GM19239 (cell line): Measurements from ENCODE around the gene ZNF618.

ENCODE experiments used
- DNase-seq: peaks from one replicate; pipeline ENCODE4 v3.0.0; 2011; ENCODE audit warnings: low spot score; ENCODE audit not compliant: insufficient read length
- FAIRE-seq: peaks from 2 replicates; lab custom pipeline; 2011; peaks lifted over from hg19 to GRCh38; lab: Jason Lieb, UNC

ZNF618 gene

DNA sequence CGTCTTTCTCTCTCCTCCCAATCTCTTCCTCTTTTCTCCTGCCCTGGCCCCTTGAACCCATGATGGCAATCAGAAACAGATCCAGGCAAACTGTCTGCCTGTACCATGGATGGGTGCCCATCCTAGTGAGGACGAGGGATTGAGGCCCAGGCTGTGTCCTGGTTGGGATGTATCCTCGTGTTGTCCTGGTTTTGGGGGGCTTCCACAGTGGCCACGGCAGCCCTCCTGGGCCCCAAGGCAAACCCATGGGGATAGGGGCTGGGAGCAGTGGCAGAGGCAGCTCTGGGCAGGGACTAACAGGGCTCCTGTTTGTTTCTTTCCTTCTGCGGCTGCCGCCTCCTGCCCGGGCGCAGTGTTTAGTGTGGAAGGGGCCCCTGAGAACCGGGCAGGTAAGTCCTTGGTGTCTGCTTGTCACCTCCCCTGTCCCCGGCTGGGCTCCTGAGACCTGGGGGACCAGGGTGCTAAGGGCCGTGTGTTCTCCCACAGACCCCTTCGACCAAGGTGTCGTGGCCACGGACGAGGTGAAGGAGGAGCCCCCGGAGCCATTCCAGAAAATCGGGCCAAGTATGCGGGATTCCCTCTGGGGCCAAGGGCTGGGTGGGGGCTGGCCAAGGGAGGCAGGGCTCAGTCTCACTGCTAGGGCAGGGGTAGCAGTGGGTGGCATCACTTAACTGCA, 132.0 kb downstream of the ZNF618 start:
- FAIRE-seq (no peak), DNase-seq (no peak)

DNA sequence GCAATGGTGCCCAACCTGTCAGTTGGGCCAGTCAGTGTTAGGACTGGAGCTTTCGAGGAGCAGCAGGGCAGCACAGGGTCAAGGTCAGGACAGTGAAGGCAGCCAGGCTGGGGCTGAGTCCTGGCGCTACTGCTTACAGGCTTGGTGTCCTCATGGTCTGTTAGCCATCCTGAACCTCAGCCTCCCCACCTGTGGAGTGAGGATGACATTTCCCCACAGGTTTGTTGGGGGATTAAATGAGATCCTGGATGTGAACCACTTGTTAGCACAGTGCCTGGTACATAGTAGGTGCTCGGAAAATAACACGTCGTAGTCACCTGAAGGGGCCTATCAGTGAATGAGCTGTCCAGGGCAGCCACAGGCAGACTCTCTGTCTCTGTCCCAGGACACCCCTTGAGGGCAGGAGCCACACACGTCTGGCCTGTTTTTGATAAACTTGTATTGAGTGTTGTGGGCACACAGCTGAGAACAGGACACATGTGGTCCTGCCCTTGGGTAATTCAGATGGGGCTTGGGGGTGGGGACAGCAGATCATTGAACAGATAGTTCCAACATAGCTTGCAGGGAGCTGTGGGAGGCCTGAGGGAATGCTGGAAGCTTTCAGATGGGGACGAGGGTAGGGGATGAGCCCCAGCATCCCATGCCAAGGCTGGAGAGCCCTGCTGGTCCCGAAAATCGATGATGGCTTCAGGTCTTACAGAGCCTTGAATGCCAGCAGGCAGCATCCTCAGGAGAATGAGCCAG, 132.7 kb downstream of the ZNF618 start:
- DNase-seq (no peak), FAIRE-seq (no peak)

DNA sequence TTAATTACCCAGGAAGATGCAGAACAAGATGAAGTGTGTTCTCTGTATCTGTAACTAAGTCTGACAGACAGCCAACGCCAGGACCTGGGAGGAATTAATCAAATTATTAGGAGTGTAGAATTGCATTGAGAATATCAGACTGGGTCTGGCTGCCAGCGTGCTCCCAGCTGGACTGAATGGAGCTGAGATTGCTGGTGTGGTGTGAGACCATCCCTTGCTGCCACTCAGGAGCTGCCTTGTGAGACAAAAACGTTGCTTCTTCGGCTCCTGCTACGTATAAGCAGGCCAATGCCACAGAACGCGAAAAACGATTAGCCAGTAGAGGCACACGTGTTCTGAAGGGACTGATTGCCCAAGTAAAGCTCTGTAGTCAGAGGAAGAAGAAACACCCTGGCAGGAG, 135.2 kb downstream of the ZNF618 start:
- DNase-seq: no peak
- no peak for FAIRE-seq

DNA sequence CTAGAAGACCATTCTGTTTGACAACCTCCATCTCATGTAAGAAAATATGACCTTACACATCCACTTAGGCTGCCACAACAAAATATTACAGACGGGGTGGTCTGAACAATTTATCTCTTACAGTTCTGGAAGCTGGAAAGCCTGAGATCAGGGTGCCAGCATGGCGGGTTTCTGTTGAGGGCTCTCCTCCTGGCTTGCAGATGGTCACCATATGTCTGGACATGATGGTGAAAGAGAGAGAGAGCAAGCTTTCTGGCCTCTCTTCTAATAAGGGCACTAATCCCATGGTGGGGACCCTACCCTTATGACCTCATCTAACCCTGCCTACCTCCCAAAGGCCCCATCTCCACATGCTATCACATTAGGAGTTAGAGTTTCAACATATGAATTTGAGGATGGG, 136.0 kb downstream of the ZNF618 start:
- FAIRE-seq (no peak), DNase-seq (no peak)

DNA sequence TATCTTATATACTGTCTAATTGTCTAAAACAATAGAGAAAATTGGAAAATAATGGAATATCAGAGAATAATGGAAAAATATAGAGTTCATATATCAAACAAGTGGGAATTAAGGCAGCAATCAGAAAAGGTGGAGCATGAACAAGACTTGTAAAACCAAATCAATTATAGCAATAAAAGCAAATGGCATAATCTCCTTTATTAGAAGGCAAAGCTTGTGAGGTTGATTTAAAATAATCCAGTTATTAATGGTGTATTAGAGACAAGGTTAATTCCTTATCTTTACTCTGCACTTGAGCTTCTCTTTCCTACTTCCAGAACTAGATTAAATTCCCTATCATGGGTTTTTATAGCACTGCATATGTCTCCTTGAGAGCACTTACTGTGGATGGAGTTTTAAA, 137.9 kb downstream of the ZNF618 start:
- DNase-seq (no peak), FAIRE-seq (no peak)

DNA sequence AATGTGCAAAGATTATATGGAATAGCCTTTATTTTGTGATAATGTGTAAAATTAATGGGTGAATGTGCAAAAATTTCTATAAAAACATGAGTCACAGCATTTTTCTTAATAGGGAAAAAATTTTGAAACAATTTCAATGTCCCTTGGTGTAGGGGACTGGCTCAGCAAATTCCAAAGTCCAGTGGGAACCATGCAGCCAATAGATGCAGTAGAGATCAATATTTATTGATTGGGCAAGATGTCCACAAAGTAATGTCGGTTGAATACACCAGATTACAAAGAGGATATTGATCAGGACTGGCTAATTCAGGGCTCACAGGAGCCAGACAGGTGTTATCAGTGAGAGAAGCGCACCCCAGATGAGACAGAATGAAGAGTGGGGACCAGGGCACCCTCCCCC, 139.5 kb downstream of the ZNF618 start:
- DNase-seq: no peak
- no peak for FAIRE-seq

DNA sequence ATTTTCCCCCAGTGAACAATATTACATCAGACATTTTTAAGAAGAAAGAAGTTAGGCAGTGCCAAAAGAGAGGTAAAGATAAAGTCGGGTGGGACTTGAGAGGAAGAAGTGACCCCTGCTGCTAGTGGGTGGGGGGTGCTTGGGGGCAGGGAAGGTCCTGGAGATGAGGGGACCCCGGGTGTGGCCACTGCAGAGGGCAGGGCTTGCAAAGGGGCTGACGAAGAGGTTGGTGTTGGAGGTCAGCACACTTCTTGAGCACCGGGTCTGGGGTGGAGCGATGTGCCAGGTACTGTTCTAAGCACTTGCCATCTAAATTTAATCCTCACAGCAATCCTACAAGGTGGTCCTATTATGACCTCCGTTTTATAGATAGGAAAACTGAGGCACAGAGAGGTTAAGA, 140.0 kb downstream of the ZNF618 start:
- DNase-seq (no peak), FAIRE-seq (no peak)

DNA sequence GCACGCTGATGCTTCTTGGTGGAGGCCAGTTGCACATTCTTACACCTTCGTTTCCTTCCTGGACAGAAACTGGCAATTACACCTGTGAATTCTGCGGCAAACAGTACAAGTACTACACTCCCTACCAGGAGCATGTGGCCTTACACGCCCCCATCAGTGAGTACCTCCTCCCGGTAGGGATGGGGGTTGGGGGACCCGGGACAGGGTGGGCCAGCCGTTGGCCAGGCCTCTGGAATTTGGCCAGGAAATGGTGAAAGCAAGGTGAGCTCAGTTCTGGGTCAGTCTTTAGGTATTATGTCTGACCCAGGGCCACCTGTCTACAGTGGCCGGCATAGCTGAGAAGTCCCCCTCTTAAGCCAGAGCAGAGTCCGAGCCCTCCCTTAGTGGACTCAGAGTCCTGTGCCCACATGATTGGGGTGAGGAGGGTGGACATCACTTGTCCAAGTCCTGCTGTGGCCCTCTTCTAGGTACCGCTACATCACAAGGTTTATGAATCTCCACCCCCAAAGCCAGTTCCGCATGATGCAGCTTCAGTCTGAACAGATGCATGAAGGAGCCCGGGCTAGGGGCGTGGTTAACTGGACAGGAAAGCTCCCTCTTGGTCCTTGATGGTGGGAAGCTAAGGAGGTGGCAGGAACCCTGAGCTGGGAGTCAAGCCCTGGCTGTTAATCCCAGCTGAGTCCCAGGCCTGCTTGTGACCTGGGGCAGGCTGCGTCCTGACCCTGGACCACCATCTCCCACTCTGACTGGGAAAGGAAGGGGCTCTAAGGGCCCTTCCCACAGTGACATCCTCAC, 140.7 kb downstream of the ZNF618 start:
- DNase-seq: no peak
- FAIRE-seq: no peak

DNA sequence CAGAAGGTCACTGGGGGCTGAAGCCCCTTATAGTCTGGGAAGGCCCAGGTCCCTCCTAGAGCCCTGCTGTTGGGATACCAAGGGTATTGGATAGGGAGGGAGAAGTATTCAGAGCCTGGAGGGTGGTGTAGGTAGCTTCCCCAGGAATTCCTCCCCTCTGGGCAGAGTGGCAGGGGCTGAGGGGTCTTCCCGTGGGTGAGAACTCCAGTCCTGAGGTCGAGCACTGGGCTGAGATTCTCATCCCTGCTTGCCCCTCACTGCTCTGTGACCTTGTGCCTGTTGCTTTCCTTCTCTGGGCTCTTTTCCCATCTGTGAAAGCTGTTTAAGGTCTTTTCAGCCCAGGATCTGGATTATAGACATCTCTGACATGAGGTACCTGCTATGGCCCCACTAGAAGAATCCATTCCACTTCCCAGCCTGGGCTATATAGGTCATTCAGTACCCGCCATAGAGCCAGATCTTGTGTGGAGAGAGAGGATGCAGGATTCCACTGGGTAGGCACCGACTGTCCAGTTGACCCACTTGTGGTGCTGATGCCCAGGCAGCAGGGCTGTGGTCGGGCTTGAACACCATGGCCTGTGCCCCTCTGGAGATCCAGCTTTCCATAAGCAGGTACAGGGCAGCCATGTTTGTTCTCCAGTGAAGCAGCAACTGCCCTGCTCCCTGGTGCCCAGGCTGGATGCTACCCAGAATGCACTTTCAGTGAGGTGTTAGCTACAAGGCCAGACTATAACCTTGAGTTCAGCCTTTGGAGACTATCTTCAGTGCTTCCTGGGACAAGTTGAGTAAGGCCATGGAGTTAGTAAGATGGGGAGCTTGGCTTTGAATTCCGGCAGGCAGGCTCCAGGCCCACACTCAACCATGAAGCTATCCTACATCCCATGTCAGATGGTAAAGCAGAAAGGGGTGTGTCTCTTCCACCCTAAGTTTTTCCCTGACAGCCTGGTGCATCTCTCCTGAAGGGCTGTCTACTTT, 141.9 kb downstream of the ZNF618 start:
- FAIRE-seq: no peak

DNA sequence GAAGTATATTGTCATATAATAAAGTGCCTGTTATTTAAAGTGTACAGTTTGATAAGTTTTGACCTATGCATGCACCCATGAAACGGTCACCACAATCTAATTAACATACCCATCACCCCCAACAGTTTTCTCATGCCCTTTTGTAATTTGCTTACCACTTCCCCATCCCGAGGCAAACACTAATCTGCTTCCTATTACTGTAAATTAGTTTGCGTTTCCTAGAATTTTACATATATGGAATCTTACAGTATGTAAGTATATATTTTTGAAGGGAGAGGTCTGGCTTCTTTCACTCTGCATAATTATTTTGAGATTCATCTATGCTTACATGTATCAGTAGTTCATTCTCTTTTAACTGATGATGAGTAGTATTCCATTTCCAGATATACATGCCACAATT, 145.5 kb downstream of the ZNF618 start:
- no peak for DNase-seq
- no peak for FAIRE-seq

More for the DNA sequence above, 141.9 kb downstream of the ZNF618 start:
- DNase-seq: no peak

DNA sequence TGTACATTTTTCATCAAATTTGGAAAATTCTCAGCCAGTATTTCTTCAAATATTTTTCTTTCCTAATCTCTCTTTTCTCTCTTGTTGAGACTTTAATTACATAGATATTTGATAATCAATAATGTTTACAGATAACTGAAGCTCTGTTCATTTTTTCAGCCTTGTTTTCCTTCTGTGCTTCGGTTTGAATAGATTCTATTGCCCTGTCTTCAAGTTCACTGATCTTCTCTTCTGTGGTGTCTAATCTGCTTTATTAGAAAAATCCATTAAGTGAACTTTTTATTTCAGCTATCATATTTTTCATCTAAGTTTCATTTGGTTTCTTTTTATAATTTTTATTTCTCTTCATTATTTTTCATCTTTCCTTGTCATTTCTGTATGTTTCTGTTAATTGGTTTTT, 147.9 kb downstream of the ZNF618 start:
- DNase-seq (no peak), FAIRE-seq (no peak)

DNA sequence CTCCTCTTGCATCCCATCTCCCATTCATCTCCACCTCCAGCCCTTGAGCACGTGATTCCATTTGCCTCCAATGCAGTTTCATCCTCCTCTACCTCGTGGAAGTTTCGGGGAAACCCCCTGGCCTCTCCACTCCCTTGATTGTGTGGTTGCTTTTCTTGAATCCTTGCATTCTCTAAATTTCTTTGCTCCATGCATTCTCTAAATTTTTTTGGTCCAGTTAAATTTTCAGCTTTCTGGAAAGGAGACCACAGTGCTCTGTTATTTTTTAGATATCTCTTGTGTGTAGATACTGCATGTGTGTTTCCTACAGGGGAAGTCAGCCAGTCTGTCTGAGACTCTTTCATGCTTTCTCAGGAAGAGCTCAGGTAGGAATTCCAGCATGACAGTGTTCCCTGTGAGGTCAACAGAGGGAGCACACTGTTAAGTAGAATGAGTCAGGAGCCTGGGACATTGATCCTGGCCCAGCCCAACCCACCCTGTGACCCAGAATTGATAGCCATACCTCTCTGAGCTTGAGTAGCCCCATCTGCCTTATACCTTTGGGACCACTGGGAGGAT, 149.2 kb downstream of the ZNF618 start:
- DNase-seq: no peak

DNA sequence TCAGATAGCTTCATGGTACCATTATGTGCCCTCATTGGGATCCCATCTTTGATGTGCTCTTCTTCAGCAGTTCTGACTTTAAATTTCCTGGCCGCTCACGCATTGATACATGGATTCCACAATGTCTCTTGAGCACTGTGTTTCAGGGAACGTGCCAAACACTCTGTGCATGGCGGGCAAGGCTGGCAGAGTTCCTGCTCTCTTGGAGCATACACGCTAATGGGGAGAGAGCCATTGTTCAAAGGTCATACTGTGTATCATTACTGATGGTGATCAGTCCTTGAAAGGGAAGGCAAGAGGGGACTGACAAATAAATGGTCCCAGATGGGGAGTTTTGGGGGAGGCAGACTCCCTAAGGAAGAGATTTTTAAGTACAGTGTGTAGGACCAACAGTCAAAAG, 149.7 kb downstream of the ZNF618 start:
- no peak for FAIRE-seq

More for the DNA sequence above, 149.2 kb downstream of the ZNF618 start:
- FAIRE-seq: no peak

DNA sequence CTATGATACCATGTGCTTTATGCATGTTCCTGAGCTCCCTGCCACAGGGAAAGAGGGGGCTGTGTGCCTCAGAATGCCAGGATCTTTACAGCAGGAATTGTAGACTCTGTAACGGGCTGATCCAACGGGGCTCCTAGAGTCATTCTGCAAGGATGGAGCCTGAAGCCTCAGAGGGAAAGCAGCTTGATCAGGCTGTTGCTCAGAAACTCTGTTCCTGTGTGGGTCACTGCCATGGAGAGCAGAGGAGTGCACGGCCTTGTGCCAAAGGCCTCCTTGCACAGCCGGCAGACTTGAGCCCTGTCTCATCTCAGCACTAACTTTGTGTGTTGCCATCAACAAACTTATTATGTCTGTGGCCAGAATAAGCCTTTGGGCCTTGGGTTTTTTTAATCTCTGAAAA, 150.2 kb downstream of the ZNF618 start:
- no peak for FAIRE-seq
- DNase-seq: no peak

More for the DNA sequence above, 149.7 kb downstream of the ZNF618 start:
- no peak for DNase-seq

DNA sequence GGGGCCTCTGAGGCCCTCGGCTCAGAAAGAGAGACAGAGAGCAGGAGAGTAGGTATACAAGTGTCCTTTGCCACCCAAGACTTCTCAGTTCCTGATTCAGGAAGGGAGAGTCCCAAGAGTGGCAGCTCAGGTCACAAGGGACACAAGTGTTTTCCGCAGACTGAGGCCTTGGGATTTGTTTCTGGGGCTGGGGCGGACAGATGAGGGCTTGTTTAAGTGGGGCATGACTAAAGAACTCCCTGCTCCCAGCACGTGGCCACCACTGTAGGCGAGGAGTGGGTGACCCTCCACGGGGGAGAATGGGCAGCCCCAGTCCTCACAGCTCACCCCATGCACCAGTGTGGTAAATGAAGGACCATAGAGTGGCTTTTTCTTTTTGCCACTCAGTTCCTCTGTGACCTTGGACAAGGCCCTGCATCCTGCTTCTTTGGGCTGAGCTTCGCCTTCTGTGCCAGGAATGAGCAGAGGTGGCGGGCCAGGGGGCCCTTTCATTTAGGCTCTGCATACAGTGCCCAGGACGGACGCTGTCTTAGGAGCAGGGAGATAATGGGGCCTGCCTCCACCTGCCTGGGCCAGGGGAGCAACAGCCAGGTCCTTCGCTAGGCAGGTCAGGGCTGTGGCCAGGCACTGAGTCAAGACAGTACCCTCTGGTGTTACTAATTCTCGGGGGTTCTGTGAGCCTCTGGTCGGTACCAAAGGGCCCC, 151.2 kb downstream of the ZNF618 start:
- DNase-seq (no peak), FAIRE-seq (no peak)

DNA sequence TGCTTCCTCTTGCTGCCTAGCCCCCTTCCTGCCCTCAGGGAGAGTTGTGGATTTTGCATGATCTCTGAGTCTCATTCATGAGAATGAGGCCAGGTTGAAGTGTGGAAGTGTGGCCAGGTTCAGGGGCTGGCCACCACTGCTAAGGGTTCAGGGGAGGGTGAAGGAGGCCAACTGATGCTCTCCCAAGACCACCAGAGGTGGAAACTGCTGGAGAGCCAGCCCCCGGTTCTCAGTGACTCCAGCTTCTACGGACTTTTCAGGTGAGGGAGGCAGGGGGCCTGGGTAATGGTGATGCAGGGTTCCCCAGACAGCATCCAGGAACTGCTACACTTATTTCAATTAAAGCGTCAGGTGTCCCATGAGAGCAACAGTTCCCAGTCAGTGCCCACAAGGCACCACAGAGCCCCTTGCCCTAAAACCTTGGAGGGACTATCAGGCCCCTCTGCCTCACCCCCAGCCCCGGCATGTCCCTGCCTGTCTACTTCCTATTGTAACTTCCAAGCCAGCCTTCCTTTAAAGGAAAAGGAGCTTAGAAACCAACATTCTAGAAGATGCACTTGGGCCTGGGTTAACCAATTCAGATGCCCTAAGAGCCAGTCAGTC, 151.9 kb downstream of the ZNF618 start:
- FAIRE-seq: no peak
- no peak for DNase-seq

DNA sequence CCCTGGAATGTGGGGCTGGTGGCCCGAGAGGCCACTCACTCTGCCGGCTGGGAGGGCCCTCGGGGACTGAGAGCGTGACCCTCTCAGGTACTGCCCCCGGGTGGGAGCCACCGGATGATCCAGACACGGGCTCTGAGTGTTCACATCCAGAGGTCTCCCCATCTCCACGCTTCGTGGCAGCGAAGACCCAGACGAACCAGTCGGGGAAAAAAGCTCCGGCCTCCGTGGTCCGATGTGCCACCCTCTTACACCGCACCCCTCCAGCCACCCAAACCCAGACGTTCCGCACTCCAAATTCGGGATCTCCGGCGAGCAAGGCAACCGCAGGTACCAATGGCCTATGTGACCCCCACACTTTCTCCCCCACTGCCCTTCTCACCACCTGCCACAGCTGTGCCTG, 152.5 kb downstream of the ZNF618 start:
- FAIRE-seq (no peak), DNase-seq (no peak)

DNA sequence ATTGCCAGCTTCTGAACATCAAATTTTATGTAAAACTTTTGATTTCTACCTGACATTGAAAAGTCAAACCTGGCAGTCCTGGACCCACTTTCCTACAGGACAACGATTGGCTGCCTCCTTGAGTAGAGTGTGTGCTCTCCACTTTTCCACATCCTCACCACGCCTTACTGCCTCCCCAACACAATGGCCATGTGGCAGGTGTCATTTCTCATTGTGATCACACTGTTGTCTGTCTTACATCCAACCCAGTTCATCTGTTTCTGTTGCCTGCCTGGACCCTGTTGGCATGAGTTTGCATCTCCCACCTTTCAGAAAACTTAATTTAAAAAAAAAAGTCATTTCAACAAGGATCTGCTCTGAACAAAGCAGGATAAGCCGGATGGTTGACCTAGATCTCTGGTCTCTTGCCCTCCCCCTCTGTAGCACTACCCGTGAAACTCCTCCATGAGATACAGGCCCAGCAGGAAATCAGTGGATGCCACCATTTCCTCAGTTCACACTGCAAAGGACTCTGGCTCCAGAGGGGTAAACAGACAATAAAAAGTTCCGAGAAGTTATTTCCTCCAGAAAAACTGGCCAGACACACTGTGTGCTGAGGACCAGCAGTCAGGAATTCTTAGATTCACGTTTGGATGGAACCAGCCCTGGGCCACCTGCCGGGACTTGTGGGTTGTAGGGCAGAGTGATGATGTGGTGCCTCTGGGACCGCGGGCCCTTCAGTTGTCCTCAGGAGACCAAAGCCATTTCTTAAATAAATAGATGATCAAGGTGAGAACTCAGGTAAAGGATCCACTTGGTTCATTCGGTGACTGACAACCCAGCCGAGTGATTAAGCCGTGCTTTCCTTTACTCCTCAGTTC, 153.4 kb downstream of the ZNF618 start:
- no peak for DNase-seq
- FAIRE-seq: no peak
